K562 (cell line): ENCODE results near the gene OR2V1. TPM values are rescaled to one million over a fixed set of nuclear protein-coding genes. Genes with fewer than 3 reads are reported as not detected.

ENCODE experiments used
- ATAC-seq: fragments of 200-7000 bp; cut with Tn5 transposase; 3 replicates; pipeline ENCODE4 v1.9.1; 2020; ENCODE audit warnings: moderate library complexity
- BruUV-seq: library from RNA; stranded (reverse); fragments of 400-500 nt; replicated peaks from 2 replicates; lab custom pipeline; 2021; lab: Mats Ljungman, UMichigan
- CTCF ChIA-PET: fragments of 300-600 bp; formaldehyde crosslinking; extraction: SDS; loops from one replicate; lab custom pipeline; 2021; ENCODE audit warnings: low intra/inter-chr PET ratio; lab: Yijun Ruan, JAX
- POLR2A ChIA-PET: fragments of 300-600, 350-650 bp; sonication (Branson Sonifier 250); formaldehyde crosslinking; extraction: SDS; loops from one replicate; lab custom pipeline; 2021; ENCODE audit warnings: antibody characterized with exemption, inconsistent platforms; lab: Yijun Ruan, JAX
- DNase-seq, 4 experiments: peaks; one replicate each; pipeline versions ENCODE4 v3.0.0 to v3.0.0-alpha.2; 2011 to 2018; ENCODE audit warnings: low spot score in 3 of 4, mixed read lengths in 3 of 4; ENCODE audit errors: extremely low read depth in 1 of 4
- FAIRE-seq: peaks from 2 replicates; lab custom pipeline; 2011; peaks lifted over from hg19 to GRCh38; lab: Jason Lieb, UNC
- H2AFZ ChIP-seq: 2 replicates; pipeline ENCODE4 v1.6.0; 2011; ENCODE audit warnings: low read depth, low read length, control low read depth, inconsistent platforms
- H3K27ac ChIP-seq: fragments of 200-600 bp; 3 replicates; pipeline ENCODE4 v1.8.0; 2011; ENCODE audit warnings: low read depth, mild to moderate bottlenecking, control low read depth, inconsistent platforms, low read length, moderate library complexity, mixed read lengths; ENCODE audit errors: extremely low read depth
- H3K27me3 ChIP-seq, 2 experiments: fragments of 300-600 bp in 1 of 2; 2 replicates in 1 of 2; 3 replicates in 1 of 2; pipeline versions ENCODE4 v1.6.0 to v1.8.0; 2011; ENCODE audit warnings: inconsistent platforms in 2 of 2, low read length in 2 of 2, mild to moderate bottlenecking in 1 of 2, mixed read lengths in 1 of 2, moderate library complexity in 1 of 2; ENCODE audit not compliant: control insufficient read depth in 2 of 2, insufficient read depth in 2 of 2
- H3K36me3 ChIP-seq: fragments of 300-600 bp; 3 replicates; pipeline ENCODE4 v1.8.0; 2011; ENCODE audit warnings: mild to moderate bottlenecking, low read length, inconsistent platforms; ENCODE audit not compliant: control insufficient read depth, insufficient read depth
- H3K4me1 ChIP-seq, 2 experiments: fragments of 200-600 bp in 1 of 2; replicated peaks in 1 of 2; 2 replicates in 1 of 2; 3 replicates in 1 of 2; pipeline versions ENCODE4 v1.5.1 to v1.8.0; 2011; ENCODE audit warnings: inconsistent platforms in 2 of 2, low read length in 2 of 2, mild to moderate bottlenecking in 1 of 2, mixed read lengths in 1 of 2, moderate library complexity in 1 of 2; ENCODE audit not compliant: control insufficient read depth in 2 of 2, insufficient read depth in 2 of 2
- H3K4me2 ChIP-seq: 2 replicates; pipeline ENCODE4 v1.6.1; 2011; ENCODE audit warnings: low read length, control low read depth, inconsistent platforms, mixed read lengths; ENCODE audit not compliant: insufficient read depth
- H3K4me3 ChIP-seq: fragments of 200-600 bp; sonication (generic), shearing (Covaris generic); 2 replicates; pipeline ENCODE4 v1.5.1; 2016; ENCODE audit warnings: control low read depth, inconsistent platforms
- H3K79me2 ChIP-seq: fragments of 200-600 bp; 3 replicates; pipeline ENCODE4 v1.8.0; 2011; ENCODE audit warnings: low read length, inconsistent platforms; ENCODE audit not compliant: control insufficient read depth, insufficient read depth
- H3K9ac ChIP-seq, 2 experiments: 2 replicates each; pipeline versions ENCODE4 v1.6.0 to v1.6.1; 2011; ENCODE audit warnings: low read depth in 2 of 2, low read length in 2 of 2, control low read depth in 1 of 2, inconsistent platforms in 1 of 2, mild to moderate bottlenecking in 1 of 2, mixed read lengths in 1 of 2; ENCODE audit not compliant: insufficient read depth in 1 of 2
- H3K9me1 ChIP-seq: one replicate; pipeline ENCODE4 v1.6.0; 2011; ENCODE audit warnings: inconsistent platforms, mild to moderate bottlenecking, low read length, moderate library complexity; ENCODE audit not compliant: control insufficient read depth, insufficient read depth
- H3K9me3 ChIP-seq: replicated peaks from 2 replicates; pipeline ENCODE4 v1.5.1; 2011; ENCODE audit warnings: low read depth, low read length, inconsistent platforms; ENCODE audit not compliant: control insufficient read depth, insufficient read depth
- H4K20me1 ChIP-seq: replicated peaks from 2 replicates; pipeline ENCODE4 v1.6.1; 2011; ENCODE audit warnings: low read length, inconsistent platforms, mixed read lengths; ENCODE audit not compliant: control insufficient read depth, insufficient read depth
- CBX3 ChIP-seq, 2 experiments: IDR thresholded peaks; 1 replicate in 1 of 2; 2 replicates in 1 of 2; pipeline ENCODE4 v1.6.1; 2012; ENCODE audit warnings: inconsistent platforms in 2 of 2, low read length in 2 of 2, borderline replicate concordance in 1 of 2, control low read depth in 1 of 2
- PBX2 ChIP-seq, 2 experiments: IDR thresholded peaks in 1 of 2; conservative IDR thresholded peaks in 1 of 2; 2 replicates each; pipeline ENCODE4 v1.6.1; 2016; ENCODE audit warnings: low read depth in 2 of 2, mild to moderate bottlenecking in 1 of 2, missing compliant biosample characterization in 1 of 2, missing genetic modification characterization in 1 of 2, moderate library complexity in 1 of 2
- RBM25 ChIP-seq: fragments of 200-400 bp; formaldehyde crosslinking; IDR thresholded peaks from 2 replicates; pipeline ENCODE4 v1.6.1; 2018; ENCODE audit warnings: low read length, low read depth, moderate library complexity; ENCODE audit not compliant: severe bottlenecking
- SOX6 ChIP-seq: fragments of 450-650 bp; IDR thresholded peaks from 2 replicates; pipeline ENCODE4 v1.6.1; 2014; ENCODE audit warnings: mild to moderate bottlenecking
- ZNF354B ChIP-seq: fragments of 250-450 bp; sonication (Bioruptor Pico); IDR thresholded peaks from 2 replicates; pipeline ENCODE4 v1.4.0; 2020
- ZNF507 ChIP-seq: conservative IDR thresholded peaks from 2 replicates; pipeline ENCODE4 v1.6.1; 2017; ENCODE audit warnings: missing genetic modification characterization, missing compliant biosample characterization
- WGBS: fragments of 100-300 bp; shearing (Covaris generic); methylation state at CpG from one replicate; pipeline ENCODE4 v1.1.6; 2016; ENCODE audit warnings: low coverage, mixed read lengths; ENCODE audit not compliant: insufficient coverage; ENCODE audit errors: missing lambda C conversion rate; 5-methylcytosine and 5-hydroxymethylcytosine counted together
- in situ Hi-C: fragments of 300-500 bp; cut with MboI; formaldehyde crosslinking; loops from 4 replicates; pipeline ENCODE4 v1.15.0; 2018; ENCODE audit warnings: inconsistent platforms, mixed read lengths
- intact Hi-C: fragments of 100-400 bp; cut with micrococcal nuclease; formaldehyde crosslinking; loops from 2 replicates; pipeline ENCODE4 v1.14.2; 2022
- polyA plus RNA-seq, 8 experiments: library from polyadenylated mRNA; depleted of rRNA in 4 of 8; stranded (reverse) in 5 of 8; unstranded in 3 of 8; fragments of >200 nt; fragmentation: Nextera tagmentation in 2 of 8; fragmentation: Illumina TruSeq in 1 of 8; extraction: Ambion mirVana in 2 of 8; extraction: Trizol in 1 of 8; gene quantifications; 2 replicates each; pipeline versions ENCODE4 v1.2.1 to v1.2.3, GENCODE V29; 2011 to 2014; ENCODE audit warnings: inconsistent platforms in 1 of 8, missing spikeins in 1 of 8
- total RNA-seq, 7 experiments: library from RNA; depleted of rRNA in 6 of 7; stranded (reverse); fragments of >200 nt in 6 of 7; fragmentation: Illumina TruSeq in 2 of 7; extraction: Trizol in 2 of 7; gene quantifications; 2 replicates each; pipeline versions ENCODE4 v1.2.1 to v1.2.3, GENCODE V29; 2011 to 2021; ENCODE audit warnings: low replicate concordance in 1 of 7
- TF ChIP-seq, protein P1 (sequence below): fragments of 450-650 bp; IDR thresholded peaks from 2 replicates; pipeline ENCODE4 v1.6.1; 2018; ENCODE audit warnings: mild to moderate bottlenecking, low read depth; ENCODE audit not compliant: partially characterized antibody

Gene OR2V1
- total and polyA plus RNA-seq, 9 of the 15 experiments (the other 6 are each of a cell fraction or from before 2014, with no cell fraction given): 0.04 to 0.28 (median 0.15) TPM; not detected in 5

- no peak for FAIRE-seq
- no peak for DNase-seq
- ATAC-seq: no peak
- no peak overlapping the region for H3K4me2 ChIP-seq
- 70% methylated on average over 4 of the region's 4 CpGs for WGBS
- BruUV-seq: no TSS peak
- no peaks in the 10 kb centered on the region for H3K27me3 ChIP-seq
- CTCF ChIA-PET: interaction anchor here (0.7 kb wide), 1 partner anchor 42 kb away, joined by 3 read pairs; no protein-coding TSS in a partner anchor
- TF ChIP-seq RBM25: peak; percentile 62
- TF ChIP-seq PBX2 (CRISPR knock-in tag; IDR thresholded peaks at IDR 0.05; ENCODE audit: low read depth): no peak
- no peak for TF ChIP-seq PBX2 (tag; conservative IDR thresholded peaks at IDR 0.05; ENCODE audit: low read depth)
- peak; percentile 91 for TF ChIP-seq ZNF354B (CRISPR knock-in tag)
- peak in 1 of 2 experiments; percentile 79; a peak in 1 of 3 replicates for TF ChIP-seq CBX3 (IDR thresholded peaks at IDR 0.05; ENCODE audit: borderline replicate concordance in 1 of 2, low read length in 2 of 2)
- TF ChIP-seq ZNF507 (tag): peak; percentile 99
- TF ChIP-seq, protein P1, sequence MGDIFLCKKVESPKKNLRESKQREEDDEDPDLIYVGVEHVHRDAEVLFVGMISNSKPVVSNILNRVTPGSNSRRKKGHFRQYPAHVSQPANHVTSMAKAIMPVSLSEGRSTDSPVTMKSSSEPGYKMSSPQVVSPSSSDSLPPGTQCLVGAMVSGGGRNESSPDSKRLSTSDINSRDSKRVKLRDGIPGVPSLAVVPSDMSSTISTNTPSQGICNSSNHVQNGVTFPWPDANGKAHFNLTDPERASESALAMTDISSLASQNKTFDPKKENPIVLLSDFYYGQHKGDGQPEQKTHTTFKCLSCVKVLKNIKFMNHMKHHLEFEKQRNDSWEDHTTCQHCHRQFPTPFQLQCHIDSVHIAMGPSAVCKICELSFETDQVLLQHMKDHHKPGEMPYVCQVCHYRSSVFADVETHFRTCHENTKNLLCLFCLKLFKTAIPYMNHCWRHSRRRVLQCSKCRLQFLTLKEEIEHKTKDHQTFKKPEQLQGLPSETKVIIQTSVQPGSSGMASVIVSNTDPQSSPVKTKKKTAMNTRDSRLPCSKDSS: peak; percentile 13
- no peak for TF ChIP-seq SOX6
- TF ChIP-seq, all 486 proteins: peak for 5
- no peaks in the 10 kb centered on the region for H3K36me3 ChIP-seq
- intact Hi-C loops: no loop called here
- H4K20me1 ChIP-seq: no peaks in the 10 kb centered on the region
- no peak overlapping the region for H2AFZ ChIP-seq
- in situ Hi-C loops: loop anchor here (10.0 kb wide), 1 partner anchor 192 kb away; no protein-coding TSS in a partner anchor
- H3K4me3 ChIP-seq: no peak overlapping the region
- H3K9me3 ChIP-seq: peaks cover 6% of the 10 kb centered on the region; the same call in 1 of the 2 replicates
- H3K9ac ChIP-seq: no peak overlapping the region
- H3K79me2 ChIP-seq: no peaks in the 10 kb centered on the region
- no peak overlapping the region for H3K27ac ChIP-seq
- H3K9me1 ChIP-seq: no peaks in the 10 kb centered on the region
- peaks cover 7 to 19% of the 10 kb centered on the region in 2 experiments; a peak in 4 of 5 replicates for H3K4me1 ChIP-seq
- POLR2A ChIA-PET: interaction anchor here (1.2 kb wide), 1 partner anchor 23 kb away, joined by 3 read pairs; no protein-coding TSS in a partner anchor
These were observed 5.5 kb upstream of the OR2V1 start for GRCh38 chr5:181136361-181136955.
